Measurements from ENCODE around the gene TBC1D19.

TBC1D19 gene

DNA sequence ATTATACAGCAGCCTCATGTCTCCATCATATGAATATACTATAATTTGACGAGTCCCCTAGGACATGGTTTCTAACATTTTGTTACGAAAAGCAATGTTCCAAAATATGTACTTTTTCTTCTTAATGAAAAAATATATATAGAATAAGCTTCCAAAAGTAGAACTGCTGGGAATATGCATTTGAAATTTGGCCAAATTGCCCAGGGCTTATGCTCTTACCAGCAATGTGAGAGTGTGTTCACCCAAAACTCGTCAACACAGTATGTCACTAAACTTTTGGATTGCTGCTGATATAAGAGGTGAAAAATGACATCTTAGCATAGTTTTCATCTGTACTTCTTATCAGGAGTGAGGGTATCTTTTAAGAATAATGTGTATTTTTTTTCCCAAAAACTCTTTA lies 212.2 kb downstream of the TBC1D19 start:
- Histone ChIP-seq H3K27ac (ENCODE audit: low read length) (no peak overlapping the region), H3K36me3 (replicated peaks; ENCODE audit: low read depth, low read length) (no peaks in the 10 kb centered on the region), H3K9ac (ENCODE audit: low read length) (no peak overlapping the region), H3K9me3 (ENCODE audit: insufficient read depth, low read length) (no peaks in the 10 kb centered on the region), H2AFZ (ENCODE audit: low read depth, low read length) (no peak overlapping the region), H3K4me3 (ENCODE audit: low read length) (no peak overlapping the region), H3K4me1 (ENCODE audit: low read length) (no peaks in the 10 kb centered on the region), H3K79me2 (ENCODE audit: low read length) (no peaks in the 10 kb centered on the region), H4K20me1 (ENCODE audit: insufficient read depth, low read length) (no peaks in the 10 kb centered on the region), H3K27me3 (ENCODE audit: low read depth, low read length) (no peaks in the 10 kb centered on the region), H3K4me2 (ENCODE audit: low read length) (no peak overlapping the region)
- no peak for TF ChIP-seq EZH2phosphoT487 (IDR thresholded peaks at IDR 0.05; ENCODE audit: low read depth)
- TF ChIP-seq, protein P1, sequence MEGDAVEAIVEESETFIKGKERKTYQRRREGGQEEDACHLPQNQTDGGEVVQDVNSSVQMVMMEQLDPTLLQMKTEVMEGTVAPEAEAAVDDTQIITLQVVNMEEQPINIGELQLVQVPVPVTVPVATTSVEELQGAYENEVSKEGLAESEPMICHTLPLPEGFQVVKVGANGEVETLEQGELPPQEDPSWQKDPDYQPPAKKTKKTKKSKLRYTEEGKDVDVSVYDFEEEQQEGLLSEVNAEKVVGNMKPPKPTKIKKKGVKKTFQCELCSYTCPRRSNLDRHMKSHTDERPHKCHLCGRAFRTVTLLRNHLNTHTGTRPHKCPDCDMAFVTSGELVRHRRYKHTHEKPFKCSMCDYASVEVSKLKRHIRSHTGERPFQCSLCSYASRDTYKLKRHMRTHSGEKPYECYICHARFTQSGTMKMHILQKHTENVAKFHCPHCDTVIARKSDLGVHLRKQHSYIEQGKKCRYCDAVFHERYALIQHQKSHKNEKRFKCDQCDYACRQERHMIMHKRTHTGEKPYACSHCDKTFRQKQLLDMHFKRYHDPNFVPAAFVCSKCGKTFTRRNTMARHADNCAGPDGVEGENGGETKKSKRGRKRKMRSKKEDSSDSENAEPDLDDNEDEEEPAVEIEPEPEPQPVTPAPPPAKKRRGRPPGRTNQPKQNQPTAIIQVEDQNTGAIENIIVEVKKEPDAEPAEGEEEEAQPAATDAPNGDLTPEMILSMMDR (IDR thresholded peaks at IDR 0.05; ENCODE audit: low read depth, low read length) = no peak

DNA sequence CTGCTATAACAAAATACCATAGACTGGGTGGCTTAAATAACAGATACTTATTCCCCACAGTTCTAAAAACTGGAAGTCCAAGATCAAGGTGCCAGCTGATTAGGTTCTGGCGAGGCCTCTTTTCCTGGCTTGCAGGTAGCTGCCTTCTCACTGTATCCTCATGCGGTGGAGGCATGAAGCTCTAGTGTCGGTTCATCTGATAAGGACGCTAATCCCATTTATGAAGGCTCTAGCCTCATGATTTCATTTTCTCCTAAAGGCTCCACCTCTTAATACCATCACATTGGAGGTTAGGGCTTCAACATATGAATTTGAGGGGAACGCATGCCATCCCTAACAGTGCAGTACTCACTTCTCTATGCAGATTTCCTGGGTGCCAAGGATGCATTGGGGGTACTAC lies 218.9 kb downstream of the TBC1D19 start:
- Histone ChIP-seq H3K36me3 (replicated peaks; ENCODE audit: low read depth, low read length) (no peaks in the 10 kb centered on the region), H3K4me3 (ENCODE audit: low read length) (no peak overlapping the region), H3K27ac (ENCODE audit: low read length) (no peak overlapping the region), H3K4me2 (ENCODE audit: low read length) (no peak overlapping the region), H2AFZ (ENCODE audit: low read depth, low read length) (no peak overlapping the region), H3K9ac (ENCODE audit: low read length) (no peak overlapping the region), H4K20me1 (ENCODE audit: insufficient read depth, low read length) (no peaks in the 10 kb centered on the region), H3K79me2 (ENCODE audit: low read length) (no peaks in the 10 kb centered on the region), H3K4me1 (ENCODE audit: low read length) (peaks cover 10% of the 10 kb centered on the region), H3K9me3 (ENCODE audit: insufficient read depth, low read length) (no peaks in the 10 kb centered on the region), H3K27me3 (ENCODE audit: low read depth, low read length) (peaks cover 3% of the 10 kb centered on the region; the same call in 1 of the 2 replicates)
- TF ChIP-seq EZH2phosphoT487 (IDR thresholded peaks at IDR 0.05; ENCODE audit: low read depth) = no peak
- TF ChIP-seq, protein P1 (IDR thresholded peaks at IDR 0.05; ENCODE audit: low read depth, low read length) = no peak

DNA sequence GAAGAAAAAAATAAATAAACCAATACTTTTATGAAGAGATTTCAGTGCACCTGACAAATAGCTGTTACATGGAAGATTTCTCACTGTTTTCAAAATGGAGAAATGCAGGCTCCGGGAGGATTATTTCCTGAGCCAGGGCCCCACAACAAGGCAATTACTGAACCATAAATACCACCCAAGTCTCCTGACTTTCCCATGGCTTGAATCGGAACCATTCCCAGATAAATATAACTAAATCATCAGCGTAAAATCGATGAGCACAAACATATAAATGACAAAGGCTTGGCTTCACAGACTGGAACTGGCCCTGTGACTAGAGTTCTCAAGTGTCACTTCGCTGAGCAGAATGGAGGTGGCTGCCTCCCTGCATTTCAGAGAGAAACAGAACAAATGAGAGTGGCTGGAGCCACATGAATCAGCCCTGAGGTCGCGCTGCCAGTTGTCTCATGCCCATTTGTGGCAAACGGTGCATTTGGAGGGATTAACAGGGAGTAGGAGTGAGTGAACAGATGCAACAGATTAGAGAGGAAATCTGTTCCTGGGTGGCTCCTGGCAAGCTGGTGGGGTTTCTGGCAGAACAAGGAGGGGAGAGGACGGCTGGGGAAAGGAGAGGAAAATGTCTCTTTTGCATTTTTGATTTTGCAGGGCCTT lies 219.5 kb downstream of the TBC1D19 start:
- Histone ChIP-seq H3K79me2 (ENCODE audit: low read length) (no peaks in the 10 kb centered on the region), H3K27ac (ENCODE audit: low read length) (no peak overlapping the region), H3K36me3 (replicated peaks; ENCODE audit: low read depth, low read length) (no peaks in the 10 kb centered on the region), H3K27me3 (ENCODE audit: low read depth, low read length) (peaks cover 7% of the 10 kb centered on the region; the same call in 1 of the 2 replicates), H3K4me1 (ENCODE audit: low read length) (peaks cover 12% of the 10 kb centered on the region), H3K4me2 (ENCODE audit: low read length) (no peak overlapping the region), H2AFZ (ENCODE audit: low read depth, low read length) (no peak overlapping the region), H3K4me3 (ENCODE audit: low read length) (no peak overlapping the region), H4K20me1 (ENCODE audit: insufficient read depth, low read length) (no peaks in the 10 kb centered on the region), H3K9me3 (ENCODE audit: insufficient read depth, low read length) (no peaks in the 10 kb centered on the region), H3K9ac (ENCODE audit: low read length) (no peak overlapping the region)
- TF ChIP-seq EZH2phosphoT487 (IDR thresholded peaks at IDR 0.05; ENCODE audit: low read depth) = no peak
- TF ChIP-seq, protein P1 (IDR thresholded peaks at IDR 0.05; ENCODE audit: low read depth, low read length) = no peak

DNA sequence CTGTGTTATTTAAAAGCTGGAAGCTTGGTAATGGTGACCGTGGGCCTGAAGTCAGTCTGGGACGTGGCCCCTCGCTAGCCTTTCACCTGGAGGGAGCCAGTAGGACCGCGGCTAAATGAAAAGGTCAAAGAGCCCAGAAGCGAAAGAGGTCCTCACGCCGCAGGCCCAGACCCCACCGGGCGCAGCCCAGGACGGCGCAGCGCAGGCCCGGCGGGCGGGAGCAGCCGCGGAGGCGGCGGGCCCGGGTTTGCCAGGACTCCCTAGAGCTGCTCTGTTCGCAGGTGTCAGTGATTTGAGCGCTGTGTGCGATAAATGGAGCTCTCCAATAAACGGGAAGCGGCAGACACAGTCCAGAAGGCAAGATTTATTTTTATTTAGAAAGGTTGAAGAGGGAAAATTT lies 220.6 kb downstream of the TBC1D19 start:
- H3K4me3 ChIP-seq (ENCODE audit: low read length) = no peak overlapping the region
- no peaks in the 10 kb centered on the region for H3K79me2 ChIP-seq (ENCODE audit: low read length)
- H2AFZ ChIP-seq (ENCODE audit: low read depth, low read length) = no peak overlapping the region
- TF ChIP-seq, protein P1 (IDR thresholded peaks at IDR 0.05; ENCODE audit: low read depth, low read length) = no peak
- TF ChIP-seq EZH2phosphoT487 (IDR thresholded peaks at IDR 0.05; ENCODE audit: low read depth) = no peak
- no peaks in the 10 kb centered on the region for H3K36me3 ChIP-seq (replicated peaks; ENCODE audit: low read depth, low read length)
- H3K9ac ChIP-seq (ENCODE audit: low read length) = no peak overlapping the region
- H3K27ac ChIP-seq (ENCODE audit: low read length) = no peak overlapping the region
- H4K20me1 ChIP-seq (ENCODE audit: insufficient read depth, low read length) = no peaks in the 10 kb centered on the region
- H3K4me1 ChIP-seq (ENCODE audit: low read length) = peaks cover 12% of the 10 kb centered on the region
- H3K4me2 ChIP-seq (ENCODE audit: low read length) = no peak overlapping the region
- no peaks in the 10 kb centered on the region for H3K9me3 ChIP-seq (ENCODE audit: insufficient read depth, low read length)
- H3K27me3 ChIP-seq (ENCODE audit: low read depth, low read length) = peaks cover 16% of the 10 kb centered on the region

Measured in OCI-LY3 (cell line).